ENCODE results near the gene PPP2CA.

DNA sequence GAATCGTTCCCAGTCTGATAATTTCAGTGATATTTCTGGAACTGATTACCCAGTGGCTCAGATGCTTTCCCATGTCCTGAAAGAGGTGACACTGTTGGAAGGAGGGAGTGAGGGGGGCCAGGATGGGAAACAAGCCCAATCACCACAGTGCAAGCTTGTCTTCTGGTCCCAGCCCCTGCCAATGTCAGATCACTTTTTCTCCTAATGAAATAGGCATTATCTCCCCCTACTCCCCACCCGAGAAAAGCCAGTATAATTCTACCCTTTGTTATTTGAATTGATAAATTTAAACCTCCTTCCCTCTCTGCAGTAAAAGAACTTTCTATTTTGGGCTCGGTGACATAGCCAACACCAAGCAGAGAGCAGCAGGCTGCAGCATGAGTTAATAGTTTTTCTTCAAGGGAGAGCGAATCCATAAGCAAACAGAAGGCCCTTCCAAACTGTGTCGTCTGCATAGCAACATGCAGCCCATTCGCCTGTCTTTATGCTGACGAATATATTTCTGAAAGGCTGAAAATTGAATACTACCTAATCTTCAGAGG, 14.6 kb upstream of the PPP2CA start:
- TF ChIP-seq POLR2A (IDR thresholded peaks at IDR 0.05; ENCODE audit: insufficient read depth in 1 of 2, low read depth in 2 of 2, low read length in 2 of 2) (no peak), ZNF292 (CRISPR knock-in tag; IDR thresholded peaks at IDR 0.05; ENCODE audit: borderline replicate concordance, low read depth) (no peak), TBX3 (IDR thresholded peaks at IDR 0.05; ENCODE audit: borderline replicate concordance) (no peak), MXI1 (IDR thresholded peaks at IDR 0.05; ENCODE audit: borderline replicate concordance, low read depth, low read length) (no peak), ZNF441 (CRISPR knock-in tag; IDR thresholded peaks at IDR 0.05; ENCODE audit: borderline replicate concordance) (no peak)

Measured in HepG2 (cell line).